GM21367 (cell line): ENCODE data around the gene STARD10.

Source experiments
- ATAC-seq: cut with Tn5 transposase; IDR thresholded peaks from one replicate; pipeline ENCODE4 v1.9.1; 2021; ENCODE audit not compliant: unreplicated experiment

STARD10 gene

DNA sequence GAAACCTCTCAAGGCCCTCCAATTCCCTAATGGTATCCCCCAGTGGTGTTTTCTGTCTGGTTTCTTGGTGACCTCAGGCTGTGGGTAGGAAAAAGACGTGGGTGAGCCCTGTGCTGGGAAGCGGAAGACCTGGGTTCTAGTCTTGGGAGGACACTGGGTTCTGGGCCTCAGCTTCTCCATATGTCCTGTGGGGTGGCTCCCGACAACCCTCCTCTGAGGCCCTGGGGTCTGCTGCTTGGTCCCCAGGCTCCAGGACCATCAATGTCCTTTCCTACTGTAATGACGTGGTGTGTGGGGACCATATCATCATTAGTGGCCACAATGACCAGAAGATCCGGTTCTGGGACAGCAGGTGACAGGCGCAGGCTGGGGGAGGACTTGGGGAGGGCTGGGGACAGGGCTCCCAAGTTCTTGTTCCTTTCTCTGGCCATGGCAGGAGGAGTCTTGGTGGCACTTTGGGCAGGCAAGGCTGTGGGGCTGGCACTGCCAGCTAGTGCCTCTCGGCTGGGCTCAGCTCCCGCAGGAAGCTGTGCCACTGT lies 33.2 kb upstream of the STARD10 start:
- no peak for ATAC-seq

DNA sequence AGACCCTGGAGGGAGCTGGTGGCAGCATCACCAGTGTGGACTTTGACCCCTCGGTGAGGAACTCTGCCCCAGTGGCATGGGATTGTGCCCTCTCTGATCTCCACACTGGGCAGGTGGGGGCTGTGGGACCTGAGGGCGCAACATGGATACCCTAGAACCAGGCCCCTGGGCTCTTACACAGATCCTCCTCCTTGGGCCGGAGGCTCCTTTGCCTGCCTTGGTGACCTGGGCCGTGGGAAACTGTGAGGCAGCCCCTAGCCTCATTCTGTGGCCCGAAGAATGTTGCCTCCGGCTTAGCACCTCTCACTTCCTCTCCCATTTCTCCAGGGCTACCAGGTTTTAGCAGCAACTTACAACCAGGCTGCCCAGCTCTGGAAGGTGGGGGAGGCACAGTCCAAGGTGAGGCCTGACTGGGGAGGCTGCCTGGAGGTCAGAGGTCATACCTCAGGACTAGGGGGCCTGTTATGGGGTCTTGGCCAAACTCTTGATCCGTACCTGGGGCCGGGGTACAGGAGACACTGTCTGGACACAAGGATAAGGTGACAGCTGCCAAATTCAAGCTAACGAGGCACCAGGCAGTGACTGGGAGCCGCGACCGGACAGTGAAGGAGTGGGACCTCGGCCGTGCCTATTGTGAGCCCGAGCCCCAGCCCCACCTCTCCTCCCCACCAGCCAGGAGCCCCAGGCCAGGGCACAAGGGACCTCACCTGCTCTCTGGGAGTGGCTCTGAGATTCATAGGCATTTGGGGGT lies 32.5 kb upstream of the STARD10 start:
- no peak for ATAC-seq

DNA sequence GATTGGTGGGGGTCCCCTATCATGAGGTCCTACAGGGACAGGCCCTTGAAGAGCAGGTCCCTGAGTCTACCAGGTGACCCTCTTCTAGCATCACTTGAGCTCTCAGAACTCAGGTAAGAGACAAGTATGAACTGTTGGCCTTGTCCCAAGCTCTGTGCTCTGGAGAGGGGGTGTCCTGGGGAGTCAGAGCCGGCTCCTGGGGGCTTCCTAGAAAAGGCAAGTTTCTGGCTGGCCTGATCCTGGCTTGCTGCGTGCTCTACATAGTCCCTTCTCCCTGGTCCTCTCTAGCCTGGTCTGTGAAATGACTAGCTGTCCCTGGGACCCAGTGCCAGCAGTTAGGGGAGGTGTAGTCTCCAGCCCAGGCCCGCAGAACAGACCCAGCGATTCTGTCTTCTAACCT lies 31.8 kb upstream of the STARD10 start:
- no peak for ATAC-seq

DNA sequence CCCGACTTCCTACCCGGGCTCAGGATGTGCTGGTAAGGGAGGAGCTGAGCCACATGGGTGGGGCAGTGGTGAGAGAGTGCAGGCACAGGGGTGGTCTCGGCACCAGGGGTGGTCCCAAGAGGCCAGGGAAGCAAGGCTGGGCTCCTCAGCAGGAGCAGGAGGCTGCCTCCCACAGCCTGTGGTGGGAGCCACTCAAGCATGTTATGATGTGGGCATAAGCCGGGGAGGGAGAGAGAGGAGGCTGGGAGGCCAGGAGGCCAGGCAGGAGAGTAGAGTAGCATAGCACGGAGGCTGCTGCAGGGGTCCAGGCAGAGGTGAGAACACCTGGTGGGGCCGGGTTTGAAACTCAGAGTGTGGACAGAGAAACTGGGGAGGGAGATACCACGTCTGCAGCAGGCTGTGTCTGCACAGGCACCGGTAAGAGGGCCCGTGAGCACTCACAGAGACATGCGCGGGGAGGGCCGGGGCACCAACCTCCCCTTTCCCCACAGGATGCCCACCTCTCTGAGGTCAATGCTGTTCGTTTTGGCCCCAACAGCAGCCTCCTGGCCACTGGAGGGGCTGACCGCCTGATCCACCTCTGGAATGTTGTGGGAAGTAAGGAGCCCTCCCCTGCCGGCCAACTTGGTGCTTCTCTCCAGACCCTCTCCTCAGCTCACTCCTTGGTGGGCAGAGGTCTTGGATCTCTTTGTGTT lies 31.1 kb upstream of the STARD10 start:
- ATAC-seq: no peak

DNA sequence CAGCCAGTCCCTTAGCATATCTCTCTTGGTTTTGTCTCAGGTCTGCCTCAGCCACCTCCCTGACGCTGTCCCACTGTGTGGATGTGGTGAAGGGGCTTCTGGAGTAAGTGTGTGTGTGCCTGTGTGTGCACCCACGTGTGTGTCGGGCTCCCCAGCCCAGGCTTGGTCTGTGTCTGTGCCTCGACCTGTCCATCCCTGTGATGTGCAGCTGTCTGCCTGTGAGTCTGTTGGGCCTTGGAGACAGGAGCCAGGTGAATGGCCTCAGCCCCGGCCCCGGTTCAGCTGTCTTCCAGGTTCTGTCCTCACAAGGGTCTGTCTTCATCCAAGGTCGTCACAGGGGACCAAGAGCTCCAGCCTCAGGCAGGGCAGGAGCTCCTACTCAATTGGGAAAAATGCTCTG lies 30.2 kb upstream of the STARD10 start:
- ATAC-seq: no peak

DNA sequence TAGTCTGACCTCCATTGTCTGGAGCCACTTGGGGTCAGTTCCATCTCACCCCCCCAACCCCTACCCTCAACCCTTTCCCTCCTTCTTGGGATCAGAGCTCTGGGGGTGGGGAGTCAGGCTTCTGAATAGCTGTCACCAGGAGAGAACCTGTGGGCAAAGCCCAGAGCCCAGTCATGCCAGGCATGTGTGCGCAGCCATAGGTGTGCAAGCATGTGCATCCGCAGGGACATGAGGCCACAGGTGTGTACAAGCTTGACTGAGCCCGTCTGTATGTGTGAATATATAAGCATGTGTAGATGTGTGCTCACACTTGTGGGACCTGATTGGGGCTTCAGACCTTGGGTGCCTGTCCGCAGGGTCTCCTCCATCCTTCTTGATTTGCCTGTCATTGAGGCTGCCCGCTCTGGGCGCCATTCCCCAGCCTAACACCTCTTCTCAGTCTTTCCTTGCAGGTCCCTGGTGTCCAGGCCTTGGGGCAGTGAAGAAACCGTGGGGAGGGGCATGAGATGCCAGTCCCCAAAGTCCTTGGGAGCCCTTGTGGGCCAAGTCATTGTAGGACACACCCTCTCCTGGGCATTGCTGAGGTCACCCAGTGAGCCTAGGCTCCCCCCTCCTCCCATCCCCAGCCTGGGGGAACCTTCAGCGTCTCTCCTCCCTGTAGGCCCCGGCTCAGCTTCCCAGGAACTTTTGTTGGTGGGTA lies 29.4 kb upstream of the STARD10 start:
- no peak for ATAC-seq

DNA sequence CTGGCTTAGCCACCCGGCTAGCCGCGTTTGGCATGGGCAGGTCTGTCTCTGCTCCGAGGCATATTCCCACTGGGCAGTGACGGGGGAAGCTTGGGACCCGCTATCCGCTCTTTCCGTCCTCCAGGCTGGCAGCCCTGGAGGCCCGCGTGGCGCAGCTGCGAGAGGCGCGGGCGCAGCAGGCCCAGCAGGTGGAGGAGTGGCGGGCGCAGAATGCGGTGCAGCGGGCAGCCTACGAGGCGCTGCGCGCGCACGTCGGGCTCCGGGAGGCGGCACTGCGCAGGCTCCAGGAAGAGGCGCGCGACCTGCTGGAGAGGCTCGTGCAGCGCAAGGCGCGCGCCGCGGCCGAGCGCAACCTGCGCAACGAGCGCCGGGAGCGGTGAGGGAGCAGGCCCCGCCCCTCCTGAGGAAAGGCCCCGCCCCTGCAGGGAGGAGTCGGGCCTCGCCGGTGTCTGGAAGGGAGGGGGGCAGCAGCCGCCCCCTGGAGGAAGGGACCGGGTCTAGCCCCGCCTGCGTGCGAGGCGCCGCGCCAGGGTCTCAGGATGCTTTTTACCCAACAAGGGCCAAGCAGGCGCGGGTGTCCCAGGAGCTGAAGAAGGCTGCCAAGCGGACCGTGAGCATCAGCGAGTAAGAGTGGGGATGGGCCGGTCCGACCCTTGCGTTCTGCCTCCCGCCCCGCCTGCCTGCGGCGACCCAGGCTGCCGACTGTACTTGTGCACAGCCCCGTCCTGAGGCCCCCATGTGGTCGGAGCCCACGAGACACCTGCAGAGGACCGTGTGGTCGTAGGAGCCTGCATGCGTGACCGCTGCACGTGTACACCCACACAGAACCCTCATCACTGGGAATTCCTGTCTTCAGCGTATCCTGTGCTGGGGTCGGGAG lies 28.3 kb upstream of the STARD10 start:
- no peak for ATAC-seq

DNA sequence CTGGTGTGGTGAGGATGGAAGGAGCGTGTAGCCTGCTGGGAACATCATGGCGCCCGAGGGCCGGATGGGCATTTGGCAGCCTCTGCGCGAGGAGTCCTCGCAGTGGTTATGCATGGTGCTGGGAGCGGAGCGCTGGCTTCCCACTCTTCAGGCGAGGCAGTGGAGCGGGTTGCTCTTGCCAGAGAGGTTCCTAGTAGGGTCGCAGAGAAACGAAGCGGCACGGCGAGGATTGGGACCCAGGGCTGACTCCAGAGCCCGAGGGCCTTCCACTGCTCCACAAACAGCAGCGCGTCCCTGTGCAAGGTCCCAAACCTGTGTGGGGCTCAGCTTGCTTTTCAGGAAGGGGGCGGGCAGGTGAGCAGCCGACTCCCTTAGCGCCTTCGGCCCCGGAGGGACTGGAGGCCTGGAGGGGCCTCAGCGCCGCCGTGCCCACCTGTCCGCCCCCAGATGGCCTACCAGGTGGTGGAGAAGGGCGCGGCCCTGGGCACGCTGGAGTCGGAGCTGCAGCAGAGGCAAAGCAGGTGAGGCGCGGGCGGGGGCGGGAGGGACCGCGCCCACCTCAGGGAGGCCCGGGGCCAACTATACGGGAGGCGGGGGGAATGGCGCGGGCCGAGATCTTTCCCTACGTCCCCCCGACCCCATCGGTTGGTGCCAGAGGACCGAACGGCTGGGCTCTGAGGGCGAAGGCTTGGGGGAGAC lies 27.5 kb upstream of the STARD10 start:
- ATAC-seq: no peak

DNA sequence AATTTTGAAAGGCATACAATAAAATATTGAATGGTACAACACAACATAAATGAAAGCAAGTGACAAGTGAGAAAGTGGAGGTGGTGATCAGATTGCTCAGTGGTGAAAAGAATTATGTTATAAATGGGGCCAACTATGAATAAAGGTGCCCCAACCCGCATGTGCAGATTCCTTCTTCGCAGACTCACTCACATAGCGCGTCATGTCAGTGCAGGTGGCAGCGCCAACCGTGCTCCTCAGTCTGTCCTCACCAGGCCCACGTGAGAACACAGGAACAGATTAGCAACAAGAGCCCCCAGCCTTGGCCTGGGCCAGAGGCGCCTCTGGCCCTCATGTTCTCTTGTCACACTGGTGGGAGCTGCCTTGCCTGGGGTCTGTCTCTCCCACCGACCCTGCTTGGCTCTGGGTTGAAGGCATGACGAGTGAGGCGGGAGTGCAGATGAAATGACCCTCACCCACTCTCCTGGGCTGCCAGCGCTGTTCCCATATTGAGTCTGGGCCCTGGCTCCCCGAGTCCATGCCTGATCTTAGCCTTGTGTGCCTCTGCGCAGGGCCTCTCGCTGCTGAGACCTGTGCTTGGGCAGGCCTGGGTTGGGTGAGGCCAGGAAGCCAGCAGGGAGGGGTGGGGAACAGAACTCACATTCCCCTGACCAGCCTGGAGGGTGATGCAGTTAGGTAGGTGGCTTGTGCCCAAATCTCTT lies 26.7 kb upstream of the STARD10 start:
- no peak for ATAC-seq

DNA sequence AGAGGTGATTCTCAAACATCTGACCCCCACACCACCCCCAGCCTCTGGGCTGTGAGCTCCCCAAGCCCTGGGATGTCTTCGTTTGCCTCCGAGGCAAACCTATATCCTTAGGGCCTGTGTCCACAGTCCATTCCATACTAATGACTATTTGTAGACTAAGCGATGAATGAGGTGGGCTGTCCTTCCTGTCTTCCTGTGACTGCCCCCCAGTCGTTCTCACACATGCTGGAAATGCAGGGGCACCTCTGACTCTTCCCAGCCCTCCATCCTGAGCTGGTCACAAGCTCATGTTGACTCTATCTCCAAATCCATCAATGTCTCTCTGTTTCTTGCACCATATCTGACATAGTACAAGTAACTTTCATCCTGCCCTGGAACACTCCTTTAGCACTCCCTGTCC lies 25.1 kb upstream of the STARD10 start:
- no peak for ATAC-seq

DNA sequence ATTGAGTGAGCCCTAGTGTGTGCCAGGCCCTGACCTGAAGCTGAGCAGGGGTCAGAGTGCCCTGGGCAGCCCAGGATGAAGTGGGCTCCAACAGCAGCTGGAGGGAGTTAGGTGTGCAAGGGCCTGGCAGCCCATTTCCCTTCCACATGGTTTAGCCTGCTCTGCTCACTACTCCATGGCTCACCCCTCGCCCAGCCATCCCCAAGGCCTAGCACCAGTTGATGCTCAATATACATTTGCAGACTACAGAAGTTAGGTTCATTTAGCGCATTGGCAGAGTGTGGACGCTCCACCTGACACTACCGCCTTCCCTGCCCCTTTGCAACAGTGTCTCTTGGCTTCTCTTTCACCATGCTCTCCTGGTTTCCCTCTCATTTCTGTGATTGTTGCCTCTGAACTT lies 24.1 kb upstream of the STARD10 start:
- no peak for ATAC-seq

DNA sequence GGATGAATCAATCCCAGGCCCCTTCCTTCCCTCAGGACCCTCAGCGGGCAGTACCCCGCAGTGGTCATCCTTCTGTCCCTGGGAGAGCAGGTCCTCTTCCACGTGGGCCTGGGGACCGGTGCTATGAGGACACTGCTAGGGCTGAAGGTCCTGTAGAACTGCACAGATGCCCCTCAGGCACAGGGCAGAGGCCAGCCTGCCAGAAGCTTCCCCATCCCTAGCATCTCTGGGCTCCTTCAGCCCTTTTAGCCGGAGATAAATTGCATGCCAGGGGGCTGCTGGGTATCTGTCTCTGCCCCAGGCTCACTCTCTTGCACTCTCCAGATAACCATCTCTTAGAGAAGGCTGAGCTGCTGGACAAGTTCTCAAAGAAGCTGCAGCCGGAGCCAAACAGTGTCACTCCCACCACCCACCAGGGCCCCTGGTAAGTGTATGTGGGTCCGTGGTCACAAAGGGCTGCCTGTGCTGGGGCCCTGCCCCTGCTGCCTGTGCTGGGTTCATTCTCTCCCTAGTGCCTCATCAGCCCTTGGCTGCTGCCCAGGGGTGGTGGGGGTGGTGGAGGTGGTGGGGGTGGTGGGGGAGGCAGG lies 22.6 kb upstream of the STARD10 start:
- ATAC-seq: no peak

DNA sequence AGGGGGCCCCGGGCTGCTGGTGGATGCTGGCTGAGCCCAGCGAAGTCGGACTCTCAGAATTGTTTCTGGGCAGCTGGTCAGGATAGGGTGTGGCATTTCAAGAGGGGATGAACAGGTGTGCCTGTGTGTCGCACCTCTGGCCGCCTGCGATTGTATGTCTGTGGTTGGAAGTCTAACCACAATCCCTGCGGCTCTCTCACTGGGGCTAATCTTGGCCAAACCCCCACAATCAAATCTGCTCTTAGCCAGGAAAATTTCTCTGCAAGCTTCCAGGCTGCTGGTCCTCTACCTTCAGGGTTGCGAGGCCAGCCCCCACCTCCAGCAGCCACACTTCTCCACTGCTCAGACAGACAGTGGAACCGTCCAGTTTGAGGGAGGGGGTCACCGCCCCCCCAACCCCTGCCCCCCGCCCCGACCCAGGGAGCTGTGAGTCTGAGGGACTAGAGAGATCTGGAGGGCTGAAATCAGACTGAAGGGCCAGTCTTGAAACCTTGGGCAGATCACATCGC lies 21.3 kb upstream of the STARD10 start:
- peak; percentile 5 for ATAC-seq

DNA sequence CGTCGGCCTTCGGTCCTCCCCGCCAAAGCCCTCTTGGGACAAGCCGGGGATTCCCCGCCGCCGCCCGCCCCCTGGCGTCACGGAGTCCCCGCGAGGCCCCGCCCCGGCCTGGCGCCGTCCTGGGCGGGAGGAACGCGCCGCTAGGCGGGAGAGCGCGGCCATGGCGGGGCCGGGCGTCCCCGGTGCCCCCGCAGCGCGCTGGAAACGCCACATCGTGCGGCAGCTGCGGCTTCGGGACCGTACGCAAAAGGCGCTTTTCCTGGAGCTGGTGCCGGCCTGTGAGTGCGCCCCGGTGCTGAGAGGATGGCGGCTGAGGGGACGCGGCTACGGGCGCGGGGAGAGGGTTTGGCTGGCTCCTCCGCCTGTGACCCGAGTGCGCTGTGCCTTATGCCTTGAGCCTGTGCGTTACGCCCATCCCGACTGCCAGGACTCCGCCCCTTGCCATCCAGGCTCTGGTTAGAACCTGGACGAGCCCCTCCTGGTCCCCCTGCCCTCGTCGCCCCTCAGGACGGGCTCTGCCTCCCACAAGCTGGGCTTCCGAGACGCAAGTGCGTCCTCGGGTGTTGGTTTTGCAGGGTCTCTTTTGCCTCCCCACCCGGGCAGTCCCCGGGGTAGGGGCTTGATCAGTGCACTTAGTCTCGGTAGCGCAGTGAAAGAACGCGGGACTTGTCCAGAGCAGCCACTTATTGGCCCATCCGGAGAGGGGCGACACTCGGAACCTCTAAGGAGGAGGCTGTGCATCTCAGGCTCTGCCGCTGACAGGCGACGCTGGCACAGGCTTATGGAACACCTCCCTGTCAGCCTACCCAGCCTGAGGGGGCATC lies 20.7 kb upstream of the STARD10 start, which contains the start of gene ATG16L2:
ATG16L2 (plus strand) TSS at position 126 of the 824 bp plus-strand sequence; CDS start at position 161, 35 bp downstream.
- peak; percentile 38 for ATAC-seq

DNA sequence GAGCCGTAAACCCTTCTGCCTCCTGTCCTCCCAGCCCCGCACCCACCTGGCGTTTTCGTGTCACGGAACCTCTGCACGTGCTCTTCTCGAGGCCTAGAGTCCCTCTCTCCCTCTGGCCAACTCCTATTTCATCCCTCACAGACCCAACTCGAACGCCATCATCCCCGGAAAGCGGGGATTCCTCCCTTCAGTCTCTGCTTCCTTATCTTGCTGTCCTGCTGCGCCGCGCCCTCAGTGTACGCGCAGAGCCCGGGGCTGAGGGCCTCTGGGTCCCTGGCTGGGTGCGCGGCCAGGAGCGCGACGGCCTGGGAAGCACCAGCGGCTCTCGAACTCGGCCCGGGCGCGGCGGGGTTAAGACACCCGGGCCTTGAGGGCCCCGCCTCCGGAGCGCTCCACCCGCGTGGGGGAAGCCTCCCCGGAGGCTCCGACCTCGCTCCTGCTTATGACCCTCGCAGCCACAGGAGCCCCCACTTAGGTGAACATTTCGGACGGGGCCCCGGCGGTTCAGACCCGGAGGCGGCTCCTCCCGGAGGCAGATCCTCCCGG lies 20.0 kb upstream of the STARD10 start:
- ATAC-seq: peak; percentile 39

DNA sequence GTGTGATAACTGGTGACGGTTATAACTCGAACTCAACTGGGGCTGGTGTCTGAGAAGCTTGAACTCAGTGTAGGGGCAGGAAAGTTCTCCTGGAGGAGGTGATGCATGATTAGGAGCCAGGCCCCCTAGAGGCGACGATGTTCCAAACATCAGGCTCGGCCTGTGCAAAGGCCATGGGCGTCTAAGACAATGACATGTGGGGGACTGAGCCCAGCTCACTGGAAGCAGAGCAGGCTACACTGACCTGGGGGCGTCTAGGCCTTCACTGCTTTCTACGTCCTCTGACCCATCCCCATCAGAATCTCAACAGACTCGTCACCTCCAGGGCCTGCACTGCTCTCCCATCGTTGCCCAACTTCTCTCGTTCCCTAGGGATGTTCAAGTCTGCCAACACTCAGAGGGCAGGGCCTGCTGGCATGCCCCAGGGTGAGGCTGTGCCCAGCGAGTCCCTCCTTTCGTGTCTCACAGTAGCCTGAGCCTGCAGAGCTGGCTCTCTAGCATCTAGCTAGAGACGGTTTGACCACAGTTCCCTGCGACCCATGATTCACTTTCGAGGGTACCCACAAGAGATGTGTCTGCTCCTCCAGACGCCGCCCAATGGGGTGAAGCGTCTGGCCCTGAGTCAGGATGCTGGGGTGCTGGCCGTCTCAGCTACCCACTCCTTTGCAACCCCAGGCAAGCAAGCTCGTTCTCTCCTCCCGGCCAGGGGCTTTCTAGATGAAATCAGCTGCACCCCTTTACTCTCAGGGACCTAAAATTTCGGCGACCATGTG lies 19.3 kb upstream of the STARD10 start:
- ATAC-seq: no peak

DNA sequence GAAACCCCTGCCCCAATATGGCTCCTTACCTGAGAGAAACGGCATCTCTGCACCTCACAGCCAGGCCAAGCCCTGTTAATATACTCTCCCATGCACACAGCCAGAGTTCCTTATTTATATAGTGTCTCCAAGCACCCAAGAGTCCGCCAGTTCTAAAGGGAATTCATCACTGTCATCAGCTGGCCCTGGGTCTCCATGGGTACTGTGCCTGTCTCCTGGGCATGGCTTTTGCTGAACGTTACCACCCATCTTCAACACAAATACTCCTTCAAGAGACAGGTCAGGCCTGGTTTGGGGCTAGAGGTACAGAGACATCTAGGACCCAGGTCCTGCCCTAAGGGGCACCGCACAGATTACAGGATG lies 18.7 kb upstream of the STARD10 start:
- no peak for ATAC-seq
